CD14-positive monocyte (primary cell): ENCODE data around the gene MYO16. TPM values are rescaled to one million over a fixed set of nuclear protein-coding genes. Genes with fewer than 3 reads are reported as not detected.

Experiments used
- DNase-seq, 3 donors: peaks; one replicate each; pipeline ENCODE4 v3.0.0-alpha.2; 2011 to 2022
- H2AFZ ChIP-seq: 2 replicates; pipeline ENCODE4 v1.6.0; 2012; ENCODE audit warnings: mild to moderate bottlenecking, low read depth, low read length, inconsistent platforms; ENCODE audit not compliant: insufficient read depth, poor library complexity, severe bottlenecking
- H3K27ac ChIP-seq, 2 donors: 1 replicate in 1 of 2; 2 replicates in 1 of 2; pipeline ENCODE4 v1.5.1; 2012 to 2013; ENCODE audit warnings: low read length in 2 of 2, control low read depth in 1 of 2, inconsistent platforms in 1 of 2, low read depth in 1 of 2, mild to moderate bottlenecking in 1 of 2
- H3K27me3 ChIP-seq, 2 donors: one replicate each; pipeline versions ENCODE4 v1.6.0 to v1.6.1; 2011 to 2013; ENCODE audit warnings: low read length in 2 of 2; ENCODE audit not compliant: control insufficient read depth in 2 of 2, insufficient read depth in 2 of 2
- H3K36me3 ChIP-seq, 2 donors: replicated peaks in 1 of 2; 1 replicate in 1 of 2; 2 replicates in 1 of 2; pipeline versions ENCODE4 v1.5.1 to v1.6.1; 2012 to 2013; ENCODE audit warnings: low read length in 2 of 2, control low read depth in 1 of 2, inconsistent platforms in 1 of 2, mild to moderate bottlenecking in 1 of 2; ENCODE audit not compliant: insufficient read depth in 2 of 2, control insufficient read depth in 1 of 2
- H3K4me1 ChIP-seq, 2 donors: 1 replicate in 1 of 2; 2 replicates in 1 of 2; pipeline versions ENCODE4 v1.5.1 to v1.6.1; 2012 to 2013; ENCODE audit warnings: low read length in 2 of 2, control low read depth in 1 of 2, inconsistent platforms in 1 of 2, mild to moderate bottlenecking in 1 of 2, moderate library complexity in 1 of 2; ENCODE audit not compliant: insufficient read depth in 2 of 2, control insufficient read depth in 1 of 2
- H3K4me2 ChIP-seq: replicated peaks from 2 replicates; pipeline ENCODE3; 2012; ENCODE audit warnings: low read length, moderate library complexity, mild to moderate bottlenecking; ENCODE audit not compliant: poor library complexity, severe bottlenecking; ENCODE audit errors: extremely low read depth
- H3K4me3 ChIP-seq, 3 experiments: fragments of 200-600 bp in 1 of 3; sonication (generic) in 1 of 3; replicated peaks in 1 of 3; 1 replicate in 2 of 3; 2 replicates in 1 of 3; pipeline ENCODE4 v1.5.1; 2011 to 2013; ENCODE audit warnings: low read length in 3 of 3, mild to moderate bottlenecking in 3 of 3, control low read depth in 2 of 3, low read depth in 2 of 3, inconsistent platforms in 1 of 3, moderate library complexity in 1 of 3
- H3K79me2 ChIP-seq: 2 replicates; pipeline ENCODE4 v1.6.0; 2012; ENCODE audit warnings: mild to moderate bottlenecking, control low read depth, inconsistent platforms, low read length, moderate library complexity; ENCODE audit not compliant: insufficient read depth
- H3K9ac ChIP-seq: 2 replicates; pipeline ENCODE4 v1.6.0; 2017; ENCODE audit warnings: low read length, mild to moderate bottlenecking; ENCODE audit not compliant: insufficient read depth, poor library complexity, severe bottlenecking
- H3K9me3 ChIP-seq, 2 donors: replicated peaks in 1 of 2; 1 replicate in 1 of 2; 2 replicates in 1 of 2; pipeline versions ENCODE4 v1.5.1 to v1.6.1; 2012 to 2013; ENCODE audit warnings: low read length in 2 of 2, control low read depth in 1 of 2; ENCODE audit not compliant: control insufficient read depth in 1 of 2, insufficient read depth in 1 of 2
- H4K20me1 ChIP-seq: 2 replicates; pipeline ENCODE4 v1.6.0; 2012; ENCODE audit warnings: mild to moderate bottlenecking, low read length, control low read depth, moderate library complexity; ENCODE audit not compliant: insufficient read depth
- H3K27ac Mint-ChIP-seq, 7 donors: one replicate each; pipeline ENCODE4 v1.8.0; 2020; ENCODE audit warnings: mild to moderate bottlenecking in 7 of 7, mixed read lengths in 7 of 7, moderate library complexity in 6 of 7, inconsistent platforms in 2 of 7
- H3K27me3 Mint-ChIP-seq, 3 donors: one replicate each; pipeline ENCODE4 v1.8.0; 2021 to 2022; ENCODE audit warnings: low read depth in 3 of 3, mild to moderate bottlenecking in 3 of 3, mixed read lengths in 3 of 3, moderate library complexity in 3 of 3, inconsistent platforms in 1 of 3
- H3K36me3 Mint-ChIP-seq, 2 donors: one replicate each; pipeline ENCODE4 v1.8.0; 2020; ENCODE audit warnings: mixed read lengths in 2 of 2, inconsistent platforms in 1 of 2, mild to moderate bottlenecking in 1 of 2
- H3K4me1 Mint-ChIP-seq: one replicate; pipeline ENCODE4 v1.8.0; 2020; ENCODE audit warnings: mild to moderate bottlenecking, mixed read lengths
- H3K4me3 Mint-ChIP-seq, 2 donors: one replicate each; pipeline ENCODE4 v1.8.0; 2020; ENCODE audit warnings: mild to moderate bottlenecking in 2 of 2, mixed read lengths in 2 of 2, moderate library complexity in 1 of 2
- H3K9me3 Mint-ChIP-seq, 7 donors: one replicate each; pipeline ENCODE4 v1.8.0; 2020 to 2022; ENCODE audit warnings: mixed read lengths in 7 of 7, mild to moderate bottlenecking in 6 of 7, moderate library complexity in 6 of 7, inconsistent platforms in 2 of 7
- CTCF ChIP-seq: fragments of 200-600 bp; IDR thresholded peaks from one replicate; pipeline ENCODE4 v1.8.0; 2022; ENCODE audit warnings: antibody characterized with exemption, mild to moderate bottlenecking
- WGBS: methylation state at CpG from one replicate; pipeline ENCODE4 v1.1.5; 2013; ENCODE audit warnings: missing lambda C conversion rate; ENCODE audit not compliant: insufficient coverage; 5-methylcytosine and 5-hydroxymethylcytosine counted together
- intact Hi-C, 2 donors: fragments of 100-400 bp; cut with micrococcal nuclease; formaldehyde crosslinking; loops; one replicate each; pipeline versions ENCODE4 v1.15.0 to v1.15.1; 2023
- polyA plus RNA-seq, 3 donors: library from polyadenylated mRNA; depleted of rRNA in 1 of 3; unstranded in 2 of 3; stranded (reverse) in 1 of 3; fragments of 300-500 nt in 2 of 3; fragments of >200 nt in 1 of 3; fragmentation: Illumina TruSeq in 2 of 3; gene quantifications; 1 replicate in 2 of 3; 2 replicates in 1 of 3; pipeline ENCODE4 v1.2.3, GENCODE V29; 2012 to 2021

MYO16 gene
- polyA plus RNA-seq, 3 donors: not detected

DNA sequence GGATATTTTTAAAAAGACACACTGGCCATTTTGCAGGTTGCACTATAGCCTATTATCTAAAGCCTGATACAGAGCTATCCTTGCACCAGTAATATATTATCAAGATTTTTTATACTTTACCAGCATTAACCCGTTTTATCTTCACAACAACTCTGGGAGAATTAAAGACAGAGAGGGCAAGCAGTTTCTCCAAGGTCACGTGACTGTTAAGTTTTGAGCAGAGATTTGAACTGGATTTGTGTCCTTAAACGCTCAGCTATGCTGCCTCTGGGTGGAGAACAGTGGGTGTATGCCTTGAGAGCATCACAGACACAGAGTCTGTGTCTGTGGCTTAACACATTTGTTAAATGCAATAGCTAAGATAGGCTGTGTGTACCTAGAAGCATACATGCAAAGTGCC lies 147.2 kb downstream of the MYO16 start:
- intact Hi-C loops: no loop called here
- Histone ChIP-seq H3K79me2 (no peaks in the 10 kb centered on the region), H3K4me3 (no peak overlapping the region), H3K4me2 (no peak overlapping the region), H3K27me3 (no peaks in the 10 kb centered on the region), H3K36me3 (no peaks in the 10 kb centered on the region), H3K4me1 (no peaks in the 10 kb centered on the region), H3K9me3 (peaks cover 0 to 20% of the 10 kb centered on the region in 2 donors), H2AFZ (no peak overlapping the region), H4K20me1 (no peaks in the 10 kb centered on the region), H3K9ac (no peak overlapping the region), H3K27ac (no peak overlapping the region)
- no peaks in the 10 kb centered on the region for H3K4me1 Mint-ChIP-seq
- H3K36me3 Mint-ChIP-seq: no peaks in the 10 kb centered on the region
- no peak overlapping the region for H3K27ac Mint-ChIP-seq
- DNase-seq: no peak
- WGBS: 85% methylated on average over 2 of the region's 3 CpGs
- no peak overlapping the region for H3K4me3 Mint-ChIP-seq
- no peak for TF ChIP-seq CTCF
- H3K27me3 Mint-ChIP-seq: peaks cover 0 to 4% (median 2%) of the 10 kb centered on the region in 3 donors
- peaks cover 0 to 22% (median 4%) of the 10 kb centered on the region in 7 donors for H3K9me3 Mint-ChIP-seq

- no peak overlapping the region for H3K4me2 ChIP-seq
- Mint-ChIP-seq H3K4me3 (no peak overlapping the region), H3K9me3 (peaks cover 2 to 24% (median 6%) of the 10 kb centered on the region in 7 donors), H3K36me3 (no peaks in the 10 kb centered on the region), H3K27ac (no peak overlapping the region), H3K27me3 (peaks cover 0 to 4% (median 2%) of the 10 kb centered on the region in 3 donors), H3K4me1 (no peaks in the 10 kb centered on the region)
- no peak for TF ChIP-seq CTCF
- H3K4me3 ChIP-seq: no peak overlapping the region
- no peaks in the 10 kb centered on the region for H3K4me1 ChIP-seq
- H3K79me2 ChIP-seq: no peaks in the 10 kb centered on the region
- H3K36me3 ChIP-seq: no peaks in the 10 kb centered on the region
- no peak overlapping the region for H2AFZ ChIP-seq
- peaks cover 0 to 23% of the 10 kb centered on the region in 2 donors for H3K9me3 ChIP-seq
- 76% methylated on average over 3 of the region's 9 CpGs for WGBS
- no peak overlapping the region for H3K27ac ChIP-seq
- H3K27me3 ChIP-seq: no peaks in the 10 kb centered on the region
- no peaks in the 10 kb centered on the region for H4K20me1 ChIP-seq
- intact Hi-C loops: no loop called here
- DNase-seq: no peak
- H3K9ac ChIP-seq: no peak overlapping the region
Observed at GRCh38 chr13:108777421-108778420, 148.3 kb downstream of the MYO16 start.
